Smooth muscle cell (in vitro differentiated cells): ENCODE data around the gene OPCML. TPM values are rescaled to one million over a fixed set of nuclear protein-coding genes. Genes with fewer than 3 reads are reported as not detected.

ENCODE experiments used
- DNase-seq: peaks from one replicate; lab custom pipeline; 2025; ENCODE audit not compliant: unreplicated experiment; lab: John Stamatoyannopoulos, UW
- H2AFZ ChIP-seq: fragments of 200-600 bp; sonication (generic); 2 replicates; pipeline ENCODE4 v1.6.0; 2016; ENCODE audit warnings: antibody characterized with exemption, low read depth, mild to moderate bottlenecking
- H3F3A ChIP-seq: fragments of 200-600 bp; sonication (generic); 2 replicates; pipeline ENCODE4 v1.6.0; 2017; ENCODE audit warnings: antibody characterized with exemption, low read depth
- H3K27ac ChIP-seq: fragments of 200-600 bp; sonication (generic); 2 replicates; pipeline ENCODE4 v1.5.1; 2016; ENCODE audit warnings: low read depth, mild to moderate bottlenecking
- H3K27me3 ChIP-seq: fragments of 200-600 bp; sonication (generic); 2 replicates; pipeline ENCODE4 v1.6.1; 2016; ENCODE audit warnings: low read depth, mild to moderate bottlenecking
- H3K36me3 ChIP-seq: fragments of 200-600 bp; sonication (generic); 2 replicates; pipeline ENCODE4 v1.5.1; 2016; ENCODE audit warnings: low read depth
- H3K4me1 ChIP-seq: fragments of 200-600 bp; sonication (generic); 2 replicates; pipeline ENCODE4 v1.5.1; 2016; ENCODE audit warnings: low read depth
- H3K4me2 ChIP-seq: fragments of 200-600 bp; sonication (generic); 2 replicates; pipeline ENCODE4 v1.6.0; 2016; ENCODE audit warnings: mild to moderate bottlenecking
- H3K4me3 ChIP-seq: fragments of 200-600 bp; sonication (generic); 2 replicates; pipeline ENCODE4 v1.5.1; 2016; ENCODE audit warnings: mild to moderate bottlenecking
- H3K79me2 ChIP-seq: fragments of 200-600 bp; sonication (generic); 2 replicates; pipeline ENCODE4 v1.6.0; 2016; ENCODE audit warnings: low read depth, mild to moderate bottlenecking
- H3K9ac ChIP-seq: fragments of 200-600 bp; sonication (generic); 2 replicates; pipeline ENCODE4 v1.6.0; 2016; ENCODE audit warnings: low read depth
- H3K9me3 ChIP-seq: fragments of 200-600 bp; sonication (generic); replicated peaks from 2 replicates; pipeline ENCODE4 v1.5.1; 2016; ENCODE audit warnings: low read depth
- H4K20me1 ChIP-seq: fragments of 200-600 bp; sonication (generic); 2 replicates; pipeline ENCODE4 v1.6.0; 2016; ENCODE audit warnings: low read depth
- WGBS: methylation state at CpG from one replicate; pipeline ENCODE4 v1.1.7; 2016; ENCODE audit warnings: low lambda C conversion rate; 5-methylcytosine and 5-hydroxymethylcytosine counted together
- polyA plus RNA-seq: library from polyadenylated mRNA; unstranded; fragments of >200 nt; fragmentation: Nextera tagmentation; extraction: Ambion mirVana; gene quantifications from 2 replicates; pipeline ENCODE4 v1.2.1, GENCODE V29; 2016
- total RNA-seq: library from RNA; depleted of rRNA; stranded (reverse); fragments of >200 nt; gene quantifications from 2 replicates; pipeline ENCODE4 v1.2.3, GENCODE V29; 2014
- TF ChIP-seq, protein P1 (sequence below): fragments of 200-600 bp; sonication (generic); IDR thresholded peaks from 2 replicates; pipeline ENCODE4 v1.5.1; 2017; ENCODE audit warnings: borderline replicate concordance, mild to moderate bottlenecking, antibody characterized with exemption; ENCODE audit not compliant: insufficient read depth, poor library complexity, severe bottlenecking

OPCML gene
- total and polyA plus RNA-seq, 2 experiments from 2014 or later, result 0.42 to 0.58 TPM

DNA sequence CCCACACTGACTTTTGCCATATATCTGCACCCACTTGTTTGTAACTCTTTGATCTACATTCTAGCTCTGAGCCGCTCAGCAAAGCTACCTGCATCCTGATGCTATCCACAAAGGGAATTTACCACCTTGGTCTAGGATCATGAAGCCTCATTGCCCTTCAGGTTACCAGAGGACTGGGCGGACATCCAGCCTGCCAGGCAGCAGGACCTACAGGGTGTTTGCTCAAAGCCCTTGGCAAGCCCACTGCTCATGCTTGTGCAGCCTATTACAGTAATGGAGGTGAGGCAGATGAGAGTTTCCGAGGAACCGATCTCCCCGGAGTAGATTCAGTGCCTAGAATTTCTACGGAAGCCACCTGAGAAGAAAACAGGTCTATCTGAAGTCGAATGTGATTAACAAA, 417.2 kb downstream of the OPCML start:
- H3K4me3 ChIP-seq, result no peak overlapping the region
- H3K9me3 ChIP-seq, result no peaks in the 10 kb centered on the region
- H3K79me2 ChIP-seq, result no peaks in the 10 kb centered on the region
- no peak overlapping the region for H3K27ac ChIP-seq
- TF ChIP-seq, protein P1, sequence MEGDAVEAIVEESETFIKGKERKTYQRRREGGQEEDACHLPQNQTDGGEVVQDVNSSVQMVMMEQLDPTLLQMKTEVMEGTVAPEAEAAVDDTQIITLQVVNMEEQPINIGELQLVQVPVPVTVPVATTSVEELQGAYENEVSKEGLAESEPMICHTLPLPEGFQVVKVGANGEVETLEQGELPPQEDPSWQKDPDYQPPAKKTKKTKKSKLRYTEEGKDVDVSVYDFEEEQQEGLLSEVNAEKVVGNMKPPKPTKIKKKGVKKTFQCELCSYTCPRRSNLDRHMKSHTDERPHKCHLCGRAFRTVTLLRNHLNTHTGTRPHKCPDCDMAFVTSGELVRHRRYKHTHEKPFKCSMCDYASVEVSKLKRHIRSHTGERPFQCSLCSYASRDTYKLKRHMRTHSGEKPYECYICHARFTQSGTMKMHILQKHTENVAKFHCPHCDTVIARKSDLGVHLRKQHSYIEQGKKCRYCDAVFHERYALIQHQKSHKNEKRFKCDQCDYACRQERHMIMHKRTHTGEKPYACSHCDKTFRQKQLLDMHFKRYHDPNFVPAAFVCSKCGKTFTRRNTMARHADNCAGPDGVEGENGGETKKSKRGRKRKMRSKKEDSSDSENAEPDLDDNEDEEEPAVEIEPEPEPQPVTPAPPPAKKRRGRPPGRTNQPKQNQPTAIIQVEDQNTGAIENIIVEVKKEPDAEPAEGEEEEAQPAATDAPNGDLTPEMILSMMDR, result no peak
- H4K20me1 ChIP-seq, result no peaks in the 10 kb centered on the region
- H3K4me1 ChIP-seq, result no peaks in the 10 kb centered on the region
- H3K4me2 ChIP-seq, result no peak overlapping the region
- 93% methylated on average over 7 of the region's 7 CpGs for WGBS
- H3F3A ChIP-seq, result no peaks in the 10 kb centered on the region
- no peak for DNase-seq
- no peak overlapping the region for H3K9ac ChIP-seq
- H2AFZ ChIP-seq, result no peak overlapping the region
- H3K27me3 ChIP-seq, result no peaks in the 10 kb centered on the region
- H3K36me3 ChIP-seq, result no peaks in the 10 kb centered on the region

DNA sequence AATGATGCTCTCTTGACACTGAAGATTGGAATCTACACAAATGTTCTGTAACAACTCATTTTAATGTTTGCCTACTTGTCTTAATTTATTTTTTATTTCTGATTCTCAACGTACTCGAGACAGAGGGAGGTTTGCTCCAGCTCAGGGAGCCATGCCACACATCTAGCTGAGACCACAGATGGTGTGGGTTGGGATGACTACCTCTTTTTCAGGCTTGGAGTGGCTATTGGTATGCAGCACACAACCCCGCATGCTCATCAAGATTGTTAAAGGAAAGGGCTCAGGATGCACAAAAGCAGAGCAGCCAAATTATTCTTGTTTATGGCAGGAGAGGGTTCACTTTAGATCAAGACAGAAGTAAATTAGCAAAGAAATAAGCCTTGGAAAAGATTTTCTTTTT, 424.5 kb downstream of the OPCML start:
- Histone ChIP-seq H3K4me2 (no peak overlapping the region), H3K27ac (no peak overlapping the region), H3K9ac (no peak overlapping the region), H3K36me3 (no peaks in the 10 kb centered on the region), H4K20me1 (no peaks in the 10 kb centered on the region), H3F3A (no peaks in the 10 kb centered on the region), H3K9me3 (no peaks in the 10 kb centered on the region), H3K4me1 (no peaks in the 10 kb centered on the region), H3K27me3 (no peaks in the 10 kb centered on the region), H3K4me3 (no peak overlapping the region), H2AFZ (no peak overlapping the region), H3K79me2 (no peaks in the 10 kb centered on the region)
- TF ChIP-seq, protein P1, result no peak
- DNase-seq, result no peak
- WGBS, result 89% methylated on average over 3 of the region's 3 CpGs

GRCh38 chr11:133107136-133107535, 425.2 kb downstream of the OPCML start:
- no peak overlapping the region for H3K9ac ChIP-seq
- 77% methylated on average over 4 of the region's 4 CpGs for WGBS

GRCh38 chr11:133106417-133106816, 425.9 kb downstream of the OPCML start:
- no peaks in the 10 kb centered on the region for H4K20me1 ChIP-seq
- no peaks in the 10 kb centered on the region for H3K36me3 ChIP-seq
- DNase-seq, result no peak
- H3F3A ChIP-seq, result no peaks in the 10 kb centered on the region
- 91% methylated on average over 1 of the region's 1 CpG for WGBS
- H3K4me1 ChIP-seq, result no peaks in the 10 kb centered on the region
- H3K9ac ChIP-seq, result no peak overlapping the region
- H3K4me2 ChIP-seq, result no peak overlapping the region
- H3K27ac ChIP-seq, result no peak overlapping the region
- no peak overlapping the region for H2AFZ ChIP-seq
- no peak overlapping the region for H3K4me3 ChIP-seq
- H3K79me2 ChIP-seq, result no peaks in the 10 kb centered on the region
- no peaks in the 10 kb centered on the region for H3K9me3 ChIP-seq
- no peaks in the 10 kb centered on the region for H3K27me3 ChIP-seq
- TF ChIP-seq, protein P1, result no peak

More at GRCh38 chr11:133107136-133107535, 425.2 kb downstream of the OPCML start:
- DNase-seq, result no peak
- Histone ChIP-seq H2AFZ (no peak overlapping the region), H3K4me1 (no peaks in the 10 kb centered on the region), H3K4me3 (no peak overlapping the region), H3K9me3 (no peaks in the 10 kb centered on the region), H3K27ac (no peak overlapping the region), H3K79me2 (no peaks in the 10 kb centered on the region), H3K36me3 (no peaks in the 10 kb centered on the region), H3F3A (no peaks in the 10 kb centered on the region), H3K27me3 (no peaks in the 10 kb centered on the region), H4K20me1 (no peaks in the 10 kb centered on the region), H3K4me2 (no peak overlapping the region)
- TF ChIP-seq, protein P1, result no peak
